NCI-H446 (cell line): ENCODE measurements around the gene CAPN15.

Experiments
- DNase-seq, 2 experiments: peaks; one replicate each; lab custom pipeline; 2025; lab: John Stamatoyannopoulos, UW

CAPN15 gene

GRCh38 chr16:561957-562938, 34.7 kb downstream of the CAPN15 start:
- DNase-seq, result no peak

GRCh38 chr16:563072-563644, 35.6 kb downstream of the CAPN15 start:
- no peak for DNase-seq

- no peak for DNase-seq
Observed at GRCh38 chr16:564690-565418, 37.3 kb downstream of the CAPN15 start.

GRCh38 chr16:565419-566330, 38.2 kb downstream of the CAPN15 start:
- no peak for DNase-seq

GRCh38 chr16:566475-567372, 39.2 kb downstream of the CAPN15 start, which contains the start of gene NHLRC4:
NHLRC4 (plus strand) TSS chr16:567005; CDS start chr16:568048, 1,043 bp downstream.
- DNase-seq, result no peak

DNA sequence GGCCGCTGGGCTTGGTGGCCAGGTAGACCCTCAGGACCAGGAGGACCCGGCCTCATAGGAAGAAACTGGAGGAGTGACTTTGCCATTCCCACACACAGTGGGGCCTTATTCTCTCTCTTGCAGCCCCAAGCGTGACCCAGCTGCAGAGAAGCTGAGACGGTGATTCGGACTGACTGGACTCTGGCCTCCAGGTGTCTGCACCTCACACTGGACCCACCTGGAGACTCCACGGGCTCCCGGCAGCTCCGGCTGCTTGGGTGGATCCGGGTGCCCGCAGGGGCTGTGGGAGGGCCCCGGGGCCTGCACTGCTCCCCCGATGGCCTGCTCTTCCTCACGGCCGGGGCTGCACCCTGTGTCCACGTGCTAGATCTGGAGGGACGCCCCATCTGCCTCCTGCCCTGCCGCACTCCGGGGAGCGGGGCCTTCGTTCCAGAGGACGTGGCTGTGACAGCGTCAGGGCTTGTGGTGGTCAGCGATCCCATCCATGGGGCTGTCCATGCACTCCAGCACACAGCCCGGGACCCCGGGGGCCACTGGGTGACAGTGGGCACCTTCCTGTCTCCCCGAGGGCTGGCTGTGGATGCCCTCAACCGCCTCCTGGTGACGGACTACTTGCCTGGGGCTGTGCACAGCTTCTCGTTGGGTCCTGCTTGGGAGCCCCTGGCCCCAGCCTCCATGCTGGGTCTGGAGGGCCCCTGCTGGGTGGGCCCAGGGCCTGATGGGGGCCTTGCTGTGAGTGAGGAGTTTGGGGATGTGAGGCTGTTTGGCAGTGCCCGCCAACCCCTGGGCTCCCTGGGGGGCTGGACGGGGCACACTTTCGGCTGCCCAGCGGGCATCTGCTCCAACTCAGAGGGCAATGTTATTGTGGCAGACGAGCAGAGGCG, 40.1 kb downstream of the CAPN15 start:
- no peak for DNase-seq

- DNase-seq, result no peak
Observed at GRCh38 chr16:568401-569258, 41.1 kb downstream of the CAPN15 start.

DNA sequence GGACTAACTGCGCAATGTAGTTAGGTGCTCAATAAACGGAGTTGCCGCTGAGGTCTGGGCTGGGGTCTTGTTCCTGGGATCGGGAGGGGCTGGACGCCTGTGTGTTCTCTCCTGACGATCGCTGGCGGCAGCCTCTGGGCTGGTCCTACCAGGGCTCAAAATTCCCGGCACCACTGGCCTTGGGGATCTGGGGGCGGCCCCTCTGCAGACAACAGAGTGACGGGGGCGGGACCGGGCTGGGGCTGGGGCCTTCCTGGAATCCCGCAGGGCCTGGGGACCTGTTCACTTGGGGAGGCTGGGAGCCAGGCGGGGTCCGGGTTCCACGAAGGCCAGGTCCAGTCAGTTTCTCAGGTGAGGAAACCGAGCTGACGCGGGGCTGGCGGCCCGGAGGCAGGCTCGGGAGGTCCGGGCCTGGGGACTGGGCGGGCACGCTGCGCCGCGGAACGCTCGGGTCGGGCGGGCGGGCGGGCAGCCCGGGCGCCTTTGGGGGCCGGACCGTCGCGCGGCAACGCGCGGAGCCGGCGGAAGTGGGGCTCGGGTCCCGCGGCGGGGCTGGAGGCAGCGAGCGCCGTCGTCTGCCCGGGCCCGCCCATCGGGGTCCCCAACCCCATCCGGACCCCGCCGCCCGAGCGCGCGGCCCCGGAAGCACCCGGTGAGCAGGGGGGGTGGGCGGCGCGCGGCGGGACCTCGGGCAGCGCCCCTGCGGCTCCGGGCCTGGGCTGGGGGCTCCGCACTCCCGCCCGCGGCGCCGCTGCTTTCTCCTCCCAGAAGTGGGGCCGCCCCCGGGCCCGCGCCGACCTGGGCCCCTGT, 42.1 kb downstream of the CAPN15 start, which contains the start of gene PIGQ:
Gene PIGQ, plus strand, starts transcription at position 524 of the 810 bp plus-strand sequence. CDS start 4,107 bp downstream, outside the sequence.
- peak in 1 of 2 experiments; percentile 53 for DNase-seq

DNA sequence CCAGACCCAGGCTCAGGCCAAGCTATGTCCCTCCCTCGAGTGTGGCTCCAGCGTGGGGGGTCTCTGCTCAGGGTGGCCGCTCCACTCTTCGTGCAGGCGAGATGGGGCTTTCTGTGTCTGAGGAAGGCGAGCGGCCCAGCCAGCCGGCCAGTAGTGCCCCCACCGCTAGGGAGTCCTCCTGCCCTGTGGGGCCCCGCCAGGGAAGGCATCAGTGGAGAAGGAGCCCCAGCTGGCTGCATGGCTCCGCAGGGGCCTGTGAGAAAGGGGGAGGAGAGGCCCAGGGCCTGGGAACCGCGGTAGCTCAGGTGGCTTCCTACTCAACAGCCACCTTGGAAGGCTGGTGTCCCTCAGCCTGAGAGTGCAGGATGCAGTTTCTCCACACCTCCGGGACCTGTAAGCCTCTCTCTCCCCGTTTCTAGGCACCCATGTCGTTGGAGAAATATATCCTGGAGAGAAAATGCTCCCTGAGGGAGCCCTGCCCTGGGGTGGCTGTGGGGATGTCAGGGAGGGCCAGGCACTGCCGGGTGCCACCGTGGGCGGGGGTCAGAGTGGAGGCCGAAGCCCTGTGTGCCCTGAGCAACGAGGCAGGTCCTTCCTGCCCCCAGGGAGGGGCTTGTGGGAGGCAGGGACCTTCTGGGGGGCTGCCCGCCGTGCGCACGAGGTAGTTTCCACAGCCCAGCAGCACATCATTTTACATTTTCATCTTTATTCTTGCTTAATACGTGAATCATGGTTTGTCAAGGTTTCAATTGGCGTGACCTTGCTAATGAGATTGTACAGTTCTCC, 45.5 kb downstream of the CAPN15 start:
- DNase-seq, result no peak

- no peak for DNase-seq
Observed at GRCh38 chr16:574021-574760, 46.7 kb downstream of the CAPN15 start.

- DNase-seq, result no peak
Observed at GRCh38 chr16:575354-576196, 48.1 kb downstream of the CAPN15 start.

- no peak for DNase-seq
Observed at GRCh38 chr16:576197-576822, 48.8 kb downstream of the CAPN15 start.

DNA sequence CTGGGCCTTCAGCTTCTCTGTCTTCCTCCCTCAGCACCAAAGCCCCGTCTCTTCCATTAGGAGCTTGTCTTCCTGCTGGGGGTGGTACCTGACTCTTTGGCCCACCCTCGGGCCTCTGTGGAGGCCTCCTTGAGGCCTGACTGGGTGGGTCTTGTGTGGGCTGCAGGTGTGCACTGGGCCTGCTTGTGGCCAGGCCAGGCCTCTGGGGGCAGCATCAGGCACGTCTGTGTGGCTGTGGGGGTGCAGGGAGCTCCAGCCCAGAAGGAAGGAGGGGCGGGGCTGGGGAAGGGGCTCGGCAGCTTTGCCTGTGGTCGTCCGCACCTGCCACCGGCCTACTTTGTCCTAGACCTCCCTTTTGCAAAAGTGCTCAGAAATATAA, 49.3 kb downstream of the CAPN15 start:
- DNase-seq, result no peak

DNA sequence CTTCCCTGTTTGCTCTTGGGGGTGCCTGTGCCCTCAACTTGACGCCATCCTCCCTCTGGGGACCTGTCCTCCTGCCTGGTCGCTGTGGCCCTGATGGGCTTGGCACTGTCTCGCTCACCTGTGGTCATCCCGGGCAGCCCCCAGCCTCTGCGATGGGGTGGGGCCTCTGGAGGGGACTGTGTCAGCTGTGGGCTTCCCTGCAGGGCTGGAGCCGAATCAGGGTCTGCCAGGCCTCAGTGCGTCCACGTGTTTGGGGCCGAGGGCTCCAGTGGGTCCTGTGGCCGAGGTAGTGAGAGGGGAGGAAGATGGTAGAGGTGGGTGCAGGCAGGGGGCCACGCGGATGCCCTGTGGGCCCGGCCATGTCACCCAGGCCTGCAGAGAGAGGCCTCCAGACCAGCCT, 50.3 kb downstream of the CAPN15 start:
- DNase-seq, result no peak
